Superior temporal gyrus (tissue), 1 donor: ENCODE measurements around the gene BCAS3.
"Not testable (repeated sequence)": the region's sequence is repeated elsewhere in the genome, so short reads cannot be mapped to it uniquely, and the experiment has no call there.

Experiments
- DNase-seq: peaks from one replicate; pipeline ENCODE4 v3.0.0-alpha.2; 2016; ENCODE audit errors: extremely low spot score

The BCAS3 gene

DNA sequence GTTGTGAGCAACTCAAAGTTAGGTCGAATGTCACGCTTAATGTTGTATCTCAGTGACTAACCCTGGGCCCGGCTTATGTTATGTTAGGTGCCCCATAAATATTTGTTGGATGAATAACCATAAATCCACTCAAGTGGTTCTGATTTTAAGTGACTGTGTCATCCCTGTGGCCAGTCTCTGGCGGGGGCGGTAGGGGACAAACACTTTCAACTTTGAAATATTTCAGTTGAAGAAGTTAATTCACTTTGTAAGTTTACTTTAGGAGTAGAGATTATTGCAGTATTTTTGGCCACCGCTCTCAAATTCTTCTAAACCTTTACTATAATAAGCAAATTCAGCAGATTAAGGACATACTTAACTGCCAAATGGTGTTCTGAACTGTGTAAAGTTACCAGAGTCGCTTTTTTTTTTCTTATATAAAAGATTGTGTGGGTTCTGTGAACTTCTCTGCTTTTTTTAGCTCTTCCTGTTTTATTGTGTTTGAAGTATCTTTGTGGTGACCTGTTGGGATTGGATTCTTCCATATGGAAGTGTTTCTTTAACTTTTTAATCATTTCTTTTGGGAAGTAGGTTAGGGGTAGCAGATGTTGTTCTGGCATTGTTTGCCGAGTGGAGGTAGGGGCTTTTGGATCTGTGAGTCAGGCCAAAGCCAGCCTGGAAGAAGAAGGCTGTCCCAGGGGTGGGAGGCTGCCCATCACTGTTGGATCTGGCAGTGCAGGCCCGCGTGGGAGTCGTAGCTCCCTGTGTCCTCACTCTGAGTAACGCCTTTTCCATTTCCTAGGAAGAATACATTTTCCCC lies 660.5 kb downstream of the BCAS3 start:
- DNase-seq, result no peak

DNA sequence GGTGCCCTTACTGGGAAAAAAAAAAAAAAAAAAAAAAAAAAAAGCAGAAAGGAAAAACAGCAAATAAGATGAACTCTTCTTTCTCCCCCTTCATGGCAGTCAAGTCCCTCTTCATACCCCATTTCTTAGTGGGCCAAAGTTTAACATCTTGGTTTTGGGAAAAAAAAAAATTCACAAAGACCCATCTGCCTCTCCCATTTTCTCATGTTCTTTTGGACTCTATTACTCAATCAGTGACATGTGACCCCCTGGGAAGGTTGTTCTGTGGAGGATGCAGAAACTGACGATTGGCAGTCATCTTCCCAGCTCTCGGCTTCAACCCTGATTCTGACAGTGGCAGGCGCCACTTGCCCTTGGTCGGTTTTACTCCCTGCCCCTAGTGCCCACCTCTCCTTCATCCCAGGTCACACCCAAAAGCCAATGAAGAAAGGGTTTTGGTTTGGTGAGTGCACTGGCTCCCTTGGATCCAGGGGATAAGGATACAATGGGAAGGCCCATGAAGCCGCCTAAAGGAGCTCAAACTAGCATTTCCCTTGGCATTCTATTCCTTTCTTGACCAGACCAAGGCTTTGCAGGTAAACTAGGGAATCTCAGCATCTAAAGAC lies 661.3 kb downstream of the BCAS3 start:
- DNase-seq, result no peak

DNA sequence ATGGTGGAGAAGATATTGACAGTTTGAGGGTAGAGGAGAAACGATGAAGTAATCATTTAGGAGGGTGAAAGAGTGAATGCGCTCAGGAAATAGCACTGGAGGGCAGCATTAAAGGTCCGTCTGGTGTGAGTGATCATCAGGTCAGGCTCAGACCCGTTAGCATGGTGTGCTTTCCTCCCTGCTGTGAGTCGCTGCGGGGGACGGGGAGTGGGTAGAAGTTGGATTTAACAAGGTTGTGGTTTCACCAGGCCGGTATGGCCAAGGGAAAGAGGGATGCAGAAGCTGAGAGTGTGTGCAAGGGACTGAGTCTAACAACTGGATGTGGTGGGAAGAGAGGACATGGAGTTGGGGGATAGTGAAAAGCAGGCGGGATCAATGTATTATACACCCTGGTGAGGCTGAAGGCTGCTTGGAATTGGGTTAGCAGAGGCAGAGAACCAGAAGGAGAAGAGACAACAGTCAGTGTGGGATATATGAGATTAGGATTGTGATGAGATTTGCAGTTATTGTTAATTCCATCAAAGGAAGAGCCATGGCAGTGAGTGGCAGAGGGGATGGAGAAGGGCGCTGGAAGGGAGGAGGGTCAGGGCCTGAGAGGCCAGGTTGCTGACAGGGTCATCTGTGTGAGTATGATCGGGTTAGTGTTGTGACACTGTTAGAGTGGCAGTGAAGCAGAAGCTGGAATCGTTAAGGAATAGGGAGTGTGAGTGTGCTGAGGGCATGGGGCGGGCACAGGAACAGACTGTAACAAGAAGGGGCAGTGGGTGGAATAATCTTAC lies 663.0 kb downstream of the BCAS3 start:
- DNase-seq, result no peak

DNA sequence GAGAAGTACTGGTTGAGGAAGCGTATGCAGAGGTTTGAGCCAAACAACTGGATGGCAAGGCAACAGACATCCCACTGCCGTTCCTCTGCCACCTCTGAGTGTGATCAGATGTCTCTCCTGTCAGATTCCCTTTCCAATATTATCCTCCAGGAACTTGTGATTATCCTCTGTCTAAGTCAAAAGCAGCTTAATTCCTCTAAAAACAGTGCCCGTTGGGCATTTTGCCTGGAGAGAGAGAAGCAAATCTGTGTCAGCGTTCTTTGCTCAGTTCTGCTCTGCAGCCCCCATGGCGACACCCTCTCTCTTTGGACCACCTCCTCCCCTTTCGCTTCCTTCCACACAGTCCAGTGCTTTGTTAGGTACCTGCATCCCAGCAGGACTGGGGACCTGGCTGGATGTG lies 665.9 kb downstream of the BCAS3 start:
- DNase-seq, result no peak

DNA sequence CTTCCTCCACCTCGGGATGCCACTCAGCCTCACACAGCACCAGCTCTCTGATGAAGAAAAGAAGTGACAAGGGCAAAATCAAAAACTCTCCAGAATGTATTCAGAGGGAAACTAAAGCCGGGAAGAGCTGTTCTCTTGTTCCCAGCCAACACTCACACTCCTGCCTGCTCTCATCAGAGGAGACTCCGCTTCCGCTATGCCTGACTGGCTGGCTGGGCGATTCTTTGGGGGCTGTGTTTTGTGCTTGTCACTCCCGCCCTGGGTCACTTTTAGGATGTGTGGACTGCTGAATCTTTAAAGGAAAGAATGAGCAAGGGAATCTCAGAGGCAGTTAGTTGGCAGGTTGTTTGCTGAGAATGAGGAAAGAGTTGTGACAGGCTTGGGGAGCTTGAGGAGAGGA lies 667.4 kb downstream of the BCAS3 start:
- DNase-seq, result no peak

DNA sequence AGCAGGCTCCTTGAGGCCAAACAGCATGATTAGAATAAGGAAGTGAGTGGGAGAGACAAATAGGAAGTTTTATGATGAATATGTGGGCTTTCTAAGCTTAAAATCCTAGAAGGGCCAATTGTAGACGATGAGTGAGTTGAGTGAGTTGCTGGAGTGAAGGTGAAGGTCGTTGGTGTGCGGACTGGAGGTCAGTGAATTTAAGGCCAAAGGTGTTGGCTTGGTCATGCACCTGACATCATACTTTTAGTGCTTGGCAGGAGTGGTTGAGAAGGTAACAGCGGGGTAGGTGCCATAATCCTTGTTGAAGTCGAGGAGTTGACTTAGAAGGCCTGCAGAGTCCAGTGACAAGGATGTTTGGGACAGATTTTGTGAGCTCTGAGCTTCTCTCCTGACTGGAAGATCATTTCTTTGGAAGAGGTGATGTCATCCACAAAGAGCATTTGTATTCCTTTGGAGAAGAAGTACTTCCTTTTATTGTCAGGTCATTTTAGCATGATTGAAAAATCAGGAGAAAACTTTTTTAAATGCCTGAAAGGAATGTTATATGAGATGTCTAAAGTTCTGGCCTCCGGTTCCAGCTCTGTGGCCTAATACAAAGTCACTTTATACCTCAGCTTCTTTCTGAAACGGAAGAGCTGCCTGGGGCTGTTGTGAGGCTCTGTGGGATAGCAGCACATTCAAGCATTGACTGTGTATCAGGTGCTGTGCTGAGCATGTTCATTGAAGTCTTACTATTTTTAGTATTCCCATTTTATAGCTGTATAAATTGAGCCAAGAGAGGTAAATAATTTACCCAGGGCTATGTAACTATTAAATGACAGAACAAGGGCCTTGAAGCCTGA lies 668.4 kb downstream of the BCAS3 start:
- no peak for DNase-seq

DNA sequence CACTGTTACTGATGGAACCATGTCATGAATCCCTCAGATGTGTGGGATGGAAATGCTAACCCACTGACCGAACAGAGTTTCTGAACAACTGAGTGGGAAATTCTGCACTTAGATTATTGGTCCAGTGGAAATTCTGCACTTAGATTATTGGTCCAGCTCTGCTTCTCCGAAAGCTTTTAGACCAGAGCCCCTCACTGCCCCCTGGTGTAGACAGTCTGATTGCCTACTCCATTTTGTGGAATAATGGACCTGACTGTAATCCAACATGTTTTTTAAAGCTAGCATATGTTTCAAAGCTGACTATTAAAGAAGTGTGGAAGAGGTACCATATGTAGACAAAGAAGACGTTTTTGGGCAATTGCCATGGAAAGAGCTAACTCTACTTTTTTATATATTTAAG lies 671.7 kb downstream of the BCAS3 start:
- no peak for DNase-seq

DNA sequence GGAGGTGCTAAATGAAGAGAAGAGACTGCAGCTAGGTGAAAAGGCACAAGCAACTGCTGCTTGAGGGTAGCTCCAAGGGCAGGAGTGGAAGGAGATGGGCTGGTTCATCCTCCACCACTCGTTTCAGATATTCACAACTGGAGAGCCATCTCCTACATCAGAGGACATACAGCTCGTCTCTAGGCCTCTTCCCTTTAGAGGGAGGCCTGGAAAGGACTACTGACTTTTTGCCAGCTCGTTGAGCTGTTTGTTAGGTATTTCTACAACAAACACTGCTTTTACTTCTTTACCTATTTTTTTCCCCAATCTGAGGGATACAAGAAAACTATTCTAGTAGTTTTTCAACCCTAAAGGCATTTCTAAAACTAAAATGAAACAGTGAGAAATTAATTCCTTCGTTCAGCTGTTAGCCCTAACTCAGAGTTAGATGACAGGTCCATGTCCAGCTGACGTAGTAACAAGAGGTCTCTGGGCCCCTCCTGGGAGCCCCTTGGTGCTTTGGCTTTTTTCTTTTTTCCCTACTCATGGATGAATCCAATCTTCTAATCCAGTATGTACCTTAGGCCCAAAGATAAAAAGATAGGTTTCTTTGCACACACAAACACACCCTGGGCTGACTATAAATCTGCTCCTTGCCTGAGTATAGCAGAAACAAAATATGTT lies 674.2 kb downstream of the BCAS3 start:
- no peak for DNase-seq

DNA sequence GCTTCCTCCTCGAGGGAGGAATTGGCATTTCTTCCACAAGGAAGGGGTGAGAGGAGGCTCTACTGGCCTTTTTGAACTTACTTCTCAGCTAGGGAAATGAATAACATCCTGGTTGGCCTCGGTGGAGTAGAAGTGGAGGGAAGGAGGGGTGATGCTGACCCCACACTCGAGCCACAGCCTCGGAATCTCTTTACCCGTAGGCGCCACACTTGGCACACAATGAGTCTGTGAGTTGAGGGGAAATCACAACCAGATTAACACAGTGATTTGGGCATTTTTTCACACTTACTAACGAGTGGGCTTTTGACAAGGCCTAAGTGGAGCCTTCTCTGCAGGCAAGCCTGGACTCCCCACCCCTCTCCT lies 674.7 kb downstream of the BCAS3 start:
- DNase-seq, result no peak

DNA sequence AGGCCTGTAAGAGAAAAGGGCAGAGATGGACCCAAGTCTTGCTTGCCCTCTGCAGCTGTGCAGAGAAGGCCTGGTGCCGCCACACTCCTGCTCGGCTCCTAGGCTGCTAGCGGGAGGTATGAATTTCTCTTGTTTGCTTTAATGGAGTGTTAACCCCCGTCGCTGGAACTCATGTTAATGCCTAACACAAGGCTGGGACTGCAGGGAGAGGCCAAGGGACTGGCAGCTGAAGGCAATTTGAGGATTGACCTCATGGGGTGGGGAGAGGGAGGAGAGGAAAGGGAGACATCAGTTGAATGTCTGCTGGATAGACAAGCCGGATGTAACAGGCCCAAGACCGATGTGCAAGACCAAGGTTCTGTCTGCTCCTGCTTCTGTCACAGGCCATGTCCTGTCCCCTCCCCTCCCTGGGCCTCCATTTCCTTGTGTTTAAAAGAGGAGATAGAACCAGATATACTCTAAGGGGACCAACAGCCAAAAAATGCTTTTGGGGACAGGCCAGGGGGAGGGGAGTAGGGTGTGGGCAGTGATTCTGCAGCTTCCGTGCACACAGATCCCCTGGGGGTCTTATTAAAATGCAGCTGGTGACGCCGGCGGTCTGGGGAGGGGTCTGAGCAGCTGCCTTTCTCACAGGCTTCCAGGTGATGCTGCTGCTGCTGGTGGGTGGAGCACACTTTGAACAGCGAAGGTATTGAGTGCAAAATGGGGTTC lies 675.3 kb downstream of the BCAS3 start:
- DNase-seq, result no peak

DNA sequence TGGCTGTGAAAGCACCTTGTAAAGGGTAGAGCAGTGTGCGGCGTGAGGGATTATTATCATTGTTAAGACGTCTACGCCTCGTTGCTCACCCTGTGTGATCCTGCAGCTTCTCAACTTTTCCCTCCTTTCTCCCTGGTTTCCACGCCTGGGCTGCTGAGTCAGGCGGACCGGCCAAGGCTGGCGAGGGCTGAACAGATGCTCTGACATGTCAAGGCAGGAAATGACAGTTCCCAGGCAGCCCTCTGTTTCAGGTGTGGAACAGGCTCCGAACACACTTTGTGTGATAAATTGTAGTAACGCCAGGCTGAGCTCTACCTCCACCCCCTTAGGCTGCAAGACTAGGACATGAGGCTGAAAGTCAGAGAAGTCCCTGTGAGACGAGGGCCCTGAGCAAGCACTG lies 676.0 kb downstream of the BCAS3 start:
- no peak for DNase-seq

DNA sequence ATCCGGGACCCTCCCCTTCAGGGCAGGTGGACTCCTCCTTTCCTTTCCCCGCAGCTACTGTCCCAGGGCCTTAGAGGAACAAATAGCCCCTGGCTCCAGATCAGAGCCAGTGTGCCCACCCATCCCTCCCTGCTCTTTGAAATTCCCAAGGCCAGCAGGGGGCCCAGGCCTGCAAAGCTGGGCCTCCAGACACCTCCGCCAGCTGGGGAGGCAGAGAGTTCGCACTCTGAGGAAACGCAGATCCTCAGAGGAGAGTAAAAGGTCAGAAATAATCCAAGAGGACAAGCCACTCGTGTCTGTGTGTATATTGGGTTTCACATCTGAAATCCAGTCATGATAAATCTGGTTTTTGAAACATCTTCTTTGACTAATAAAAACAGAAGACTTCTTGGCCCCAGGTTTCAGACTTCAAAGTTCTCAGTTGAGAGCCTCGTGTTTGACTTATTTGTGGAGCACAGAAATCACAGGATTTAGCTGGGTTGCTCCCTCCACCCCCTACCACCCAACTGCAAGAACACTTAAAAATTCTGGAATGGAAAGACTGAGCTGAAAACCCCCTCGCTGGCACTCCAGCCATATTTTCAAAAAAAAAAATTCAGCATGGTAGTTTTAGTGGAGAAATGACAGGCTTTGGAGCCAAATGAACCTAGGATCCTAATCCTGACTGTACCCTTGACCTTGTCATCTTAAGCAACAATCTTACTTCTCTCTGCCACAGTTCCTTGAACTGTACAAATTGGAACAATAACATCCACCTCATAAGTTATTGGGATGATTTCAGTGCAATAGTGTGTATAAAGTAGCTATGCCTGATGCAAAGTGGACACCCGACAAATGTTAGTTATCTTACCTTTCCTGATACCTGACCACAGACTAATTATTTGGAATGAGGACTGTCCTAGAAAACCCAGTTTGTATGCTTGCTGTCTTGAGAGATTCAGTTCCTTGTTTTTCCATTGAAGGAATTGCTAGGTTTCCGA lies 677.5 kb downstream of the BCAS3 start:
- no peak for DNase-seq

DNA sequence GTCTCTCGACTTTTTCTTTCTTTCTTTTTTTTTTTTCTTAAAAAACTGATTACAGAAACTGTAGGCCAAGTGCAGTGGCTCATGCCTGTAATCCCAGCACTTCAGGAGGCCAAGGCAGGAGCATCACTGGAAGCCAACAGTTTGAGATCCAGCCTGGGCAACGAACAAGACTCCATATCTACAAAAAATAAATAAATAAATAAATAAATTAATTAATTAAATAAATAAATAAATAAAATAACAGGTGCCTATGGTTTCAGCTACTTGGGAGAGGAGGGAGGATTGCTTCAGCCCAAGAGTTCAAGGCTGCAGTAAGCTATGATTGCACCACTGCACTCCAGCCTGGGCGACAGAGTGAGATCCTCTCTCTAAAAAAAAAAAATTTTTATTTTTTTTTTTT lies 679.4 kb downstream of the BCAS3 start:
- DNase-seq, result not testable (repeated sequence)

DNA sequence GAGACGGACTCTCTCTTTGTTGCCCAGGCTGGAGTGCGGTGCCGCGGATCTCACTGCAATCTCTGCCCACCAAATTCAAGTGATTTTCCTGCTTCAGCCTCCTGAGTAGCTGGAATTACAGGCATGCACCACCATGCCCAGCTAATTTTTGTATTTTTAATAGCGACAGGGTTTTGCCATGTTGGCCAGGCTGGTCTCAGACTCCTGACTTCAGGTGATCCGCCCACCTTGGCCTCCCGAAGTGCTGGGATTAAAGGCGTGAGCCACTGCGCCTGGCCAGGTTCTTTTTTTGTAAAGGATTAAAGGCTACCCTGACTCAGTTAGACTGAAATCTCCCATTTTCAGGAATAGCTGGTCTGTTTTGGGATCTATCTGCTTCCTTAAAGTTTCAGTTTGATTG lies 681.9 kb downstream of the BCAS3 start:
- DNase-seq, result not testable (repeated sequence)

DNA sequence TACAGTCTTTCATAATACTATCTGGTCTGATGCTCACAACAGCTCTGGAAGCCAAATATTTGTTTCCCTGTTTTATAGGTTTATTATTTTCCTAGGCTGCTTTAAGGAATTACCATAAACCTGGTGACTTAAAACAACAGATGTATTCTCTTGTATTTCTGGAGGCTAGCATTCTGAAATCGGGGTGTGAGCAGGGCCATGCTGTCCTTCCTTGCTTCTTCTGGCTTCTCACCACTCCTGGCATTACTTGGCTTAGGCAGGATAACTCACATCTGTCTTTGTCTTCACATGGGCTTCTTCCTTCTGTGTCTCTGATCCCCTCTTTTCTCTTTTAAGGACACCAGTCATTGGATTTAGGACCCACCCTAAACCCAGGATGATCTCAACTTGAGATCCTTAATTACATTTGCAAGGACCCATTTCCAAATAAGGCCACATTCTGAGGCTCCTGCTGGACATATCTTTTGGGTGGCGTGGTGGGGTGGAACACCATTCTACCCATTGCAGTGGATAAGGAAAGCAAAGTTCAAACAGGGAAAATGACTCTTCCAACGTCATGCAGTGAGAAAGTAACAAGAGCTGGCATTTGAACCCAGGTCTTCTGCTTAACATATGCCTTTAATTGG lies 682.8 kb downstream of the BCAS3 start:
- DNase-seq, result no peak

DNA sequence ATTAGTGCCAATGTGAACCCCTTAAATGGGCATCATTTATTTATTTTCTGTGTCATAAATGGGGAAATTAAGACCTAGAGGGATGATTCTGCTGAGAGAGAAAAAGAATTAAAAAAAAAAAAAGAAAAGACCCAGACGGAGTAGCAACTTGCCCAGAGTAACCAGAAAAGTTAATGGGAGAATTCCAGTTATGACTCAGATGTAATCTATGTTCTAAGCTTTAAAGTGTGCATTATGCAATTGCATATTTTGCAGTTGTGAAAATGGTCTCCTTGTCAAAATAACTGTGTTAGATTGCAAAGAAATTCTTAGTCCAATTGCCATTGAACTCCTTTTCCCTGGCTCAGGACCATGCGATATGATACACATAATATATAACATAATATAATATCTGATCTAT lies 683.4 kb downstream of the BCAS3 start:
- no peak for DNase-seq

DNA sequence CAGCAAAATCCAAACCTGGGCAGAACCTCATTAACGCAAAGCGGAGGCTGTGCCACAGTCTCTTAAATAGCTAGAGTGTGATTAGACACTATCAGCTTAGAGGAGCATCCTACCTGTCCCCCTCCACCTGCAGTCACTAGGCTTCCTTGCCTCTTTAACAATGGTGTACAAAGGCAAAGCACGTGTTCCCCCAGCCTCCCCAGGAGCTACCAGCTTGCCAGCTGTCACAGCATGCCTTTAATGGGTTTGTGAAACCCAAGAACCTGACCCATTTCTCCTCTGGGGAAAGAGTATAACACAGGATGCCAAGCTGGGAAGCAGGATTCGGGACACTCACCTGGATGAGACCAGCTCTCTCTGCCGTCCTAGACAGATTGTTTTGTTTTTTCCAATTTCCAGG lies 684.7 kb downstream of the BCAS3 start:
- DNase-seq, result no peak

DNA sequence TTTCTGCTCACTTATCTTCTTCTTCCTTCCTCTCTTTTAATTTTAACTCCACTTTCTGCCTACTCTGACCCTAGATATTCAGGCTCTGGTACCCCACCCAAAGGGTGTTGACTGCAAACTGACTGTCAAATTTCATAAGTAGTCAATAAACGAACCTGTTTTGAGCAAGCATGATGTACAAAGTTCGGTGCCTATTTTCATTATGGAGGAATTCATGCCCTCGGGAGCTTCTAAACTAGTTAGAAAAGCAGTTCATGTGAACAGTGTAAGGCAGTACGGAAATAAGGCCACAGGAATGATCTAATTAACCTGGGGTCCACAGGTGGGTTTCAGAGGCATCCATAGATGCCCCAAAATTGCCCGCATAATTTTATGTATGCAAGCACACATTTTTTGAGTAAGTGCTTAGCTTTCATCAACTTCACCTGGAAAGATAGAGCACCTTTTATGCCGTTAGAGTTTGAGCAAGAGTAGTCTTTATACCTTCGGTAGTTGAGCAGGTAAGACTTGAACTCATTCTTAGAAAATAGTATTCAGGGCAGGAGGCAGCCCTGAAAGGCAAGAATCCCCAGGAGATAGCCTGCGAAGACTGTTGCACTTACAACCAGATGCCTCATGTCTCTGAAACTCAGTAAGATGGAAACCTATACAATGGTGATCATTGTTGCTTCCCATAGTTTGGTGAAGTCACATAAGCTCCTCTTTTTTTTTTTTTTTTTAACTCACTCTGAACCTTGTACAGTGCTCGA lies 685.4 kb downstream of the BCAS3 start:
- no peak for DNase-seq
